SK-N-SH (cell line): ENCODE data around the gene FAM184A.

ENCODE experiments used
- FOXJ3 ChIP-seq: sonication (generic); formaldehyde crosslinking; IDR thresholded peaks from 2 replicates; pipeline ENCODE4 v1.5.1; 2020; ENCODE audit warnings: mild to moderate bottlenecking, missing genetic modification reagents
- GABPA ChIP-seq: IDR thresholded peaks from 2 replicates; pipeline ENCODE4 v1.4.0; 2012; ENCODE audit warnings: low read depth, mild to moderate bottlenecking
- RAD21 ChIP-seq: IDR thresholded peaks from 2 replicates; pipeline ENCODE4 v1.6.1; 2012; ENCODE audit warnings: mild to moderate bottlenecking, low read length
- TF ChIP-seq, protein P1 (sequence below): fragments of 200-600 bp; sonication (generic); IDR thresholded peaks from 2 replicates; pipeline ENCODE4 v1.6.1; 2017; ENCODE audit warnings: antibody characterized with exemption, mild to moderate bottlenecking, moderate library complexity

DNA sequence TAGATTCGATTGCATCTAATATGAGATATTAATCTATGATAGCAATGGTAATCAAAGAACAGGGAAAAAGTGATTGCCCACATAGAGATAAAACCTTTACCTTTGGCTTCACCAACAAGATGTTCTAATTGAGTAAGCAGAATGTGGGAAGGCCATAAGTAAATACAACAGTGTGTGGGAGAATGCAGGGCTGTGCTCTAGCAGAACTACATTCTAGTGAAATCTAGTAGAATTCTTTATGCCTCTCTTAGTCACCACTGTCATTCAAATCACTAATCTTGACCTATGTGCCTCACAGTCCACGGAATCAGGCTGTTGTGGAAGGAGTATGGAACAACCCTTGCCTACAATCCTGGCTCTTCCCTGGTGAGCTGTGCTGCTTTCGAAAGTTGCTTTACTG, 113.1 kb downstream of the FAM184A start:
- no peak for TF ChIP-seq FOXJ3 (CRISPR knock-in tag)
- TF ChIP-seq, protein P1, sequence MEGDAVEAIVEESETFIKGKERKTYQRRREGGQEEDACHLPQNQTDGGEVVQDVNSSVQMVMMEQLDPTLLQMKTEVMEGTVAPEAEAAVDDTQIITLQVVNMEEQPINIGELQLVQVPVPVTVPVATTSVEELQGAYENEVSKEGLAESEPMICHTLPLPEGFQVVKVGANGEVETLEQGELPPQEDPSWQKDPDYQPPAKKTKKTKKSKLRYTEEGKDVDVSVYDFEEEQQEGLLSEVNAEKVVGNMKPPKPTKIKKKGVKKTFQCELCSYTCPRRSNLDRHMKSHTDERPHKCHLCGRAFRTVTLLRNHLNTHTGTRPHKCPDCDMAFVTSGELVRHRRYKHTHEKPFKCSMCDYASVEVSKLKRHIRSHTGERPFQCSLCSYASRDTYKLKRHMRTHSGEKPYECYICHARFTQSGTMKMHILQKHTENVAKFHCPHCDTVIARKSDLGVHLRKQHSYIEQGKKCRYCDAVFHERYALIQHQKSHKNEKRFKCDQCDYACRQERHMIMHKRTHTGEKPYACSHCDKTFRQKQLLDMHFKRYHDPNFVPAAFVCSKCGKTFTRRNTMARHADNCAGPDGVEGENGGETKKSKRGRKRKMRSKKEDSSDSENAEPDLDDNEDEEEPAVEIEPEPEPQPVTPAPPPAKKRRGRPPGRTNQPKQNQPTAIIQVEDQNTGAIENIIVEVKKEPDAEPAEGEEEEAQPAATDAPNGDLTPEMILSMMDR, result no peak
- TF ChIP-seq RAD21, result no peak
- no peak for TF ChIP-seq GABPA
